ENCODE results near the gene PNMA1. TPM values are rescaled to one million over a fixed set of nuclear protein-coding genes. Genes with fewer than 3 reads are reported as not detected.

PNMA1 gene
- total RNA-seq, 1 experiment from 2014 or later: 24.6 TPM

DNA sequence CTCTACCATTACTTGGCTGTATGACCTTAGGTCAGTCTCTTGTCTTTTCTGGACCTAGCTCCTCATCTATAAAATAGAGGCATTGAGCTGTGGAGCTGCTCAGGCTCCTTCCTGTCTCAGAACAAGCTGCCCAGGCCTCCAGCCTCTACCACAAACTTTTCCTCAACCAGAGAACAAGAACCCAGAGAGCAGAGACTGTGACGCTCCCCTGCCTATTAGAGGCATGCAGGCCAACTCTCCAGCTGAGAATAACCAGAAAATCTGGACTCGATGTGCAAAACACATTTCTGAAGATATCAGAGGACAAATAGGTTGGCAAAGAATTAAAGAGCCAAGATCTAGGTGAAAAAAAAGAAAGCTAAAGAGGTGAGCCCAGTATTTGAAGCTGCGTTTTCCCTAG is 17.8 kb upstream of the PNMA1 start:
- Histone ChIP-seq H3K79me2 (ENCODE audit: insufficient read depth, low read length) (peaks cover 3% of the 10 kb centered on the region; the same call in 1 of the 2 replicates), H3K27me3 (ENCODE audit: insufficient read depth, low read length) (no peaks in the 10 kb centered on the region), H4K20me1 (ENCODE audit: insufficient read depth) (no peaks in the 10 kb centered on the region; the same call in 1 of the 2 replicates), H3K27ac (ENCODE audit: low read depth, low read length) (no peak overlapping the region), H3K9ac (ENCODE audit: low read length) (no peak overlapping the region), H3K4me3 (replicated peaks in 1 of 2; ENCODE audit: low read depth in 1 of 2, low read length in 2 of 2) (no peak overlapping the region), H3K4me1 (ENCODE audit: control insufficient read depth in 1 of 2, insufficient read depth in 2 of 2, low read length in 2 of 2) (peaks cover 3 to 9% of the 10 kb centered on the region in 2 experiments; a peak in 3 of 4 replicates), H3K36me3 (ENCODE audit: control insufficient read depth in 1 of 2, insufficient read depth in 2 of 2, low read length in 2 of 2) (peaks cover 13 to 21% of the 10 kb centered on the region in 2 experiments; a peak in 3 of 4 replicates), H2AFZ (ENCODE audit: low read depth, low read length, poor library complexity, severe bottlenecking) (no peak overlapping the region), H3K9me3 (ENCODE audit: control insufficient read depth in 1 of 2, insufficient read depth in 1 of 2, low read depth in 1 of 2, low read length in 2 of 2) (no peaks in the 10 kb centered on the region), H3K4me2 (ENCODE audit: low read length) (no peak overlapping the region), H3K9me2 (ENCODE audit: insufficient read depth) (no peaks in the 10 kb centered on the region)
- DNase-seq (ENCODE audit: low read depth, low spot score): no peak
- ChIA-PET RAD21 (ENCODE audit: low non-redundant PET in 1 of 2, low total read pairs in 2 of 2, uncharacterized antibody in 2 of 2, unreplicated experiment in 2 of 2) (interaction anchor here in 1 of 2 experiments (0.6 to 0.9 kb wide), 2 partner anchors 28 to 90 kb away, joined by 3 read pairs; a partner anchor contains a TSS), CTCF (interaction anchor here (1.2 to 6.2 kb wide), 5 partner anchors 9 to 138 kb away, joined by 3 to 59 read pairs (median 4); no protein-coding TSS in a partner anchor), POLR2A (interaction anchor here (1.8 kb wide), 1 partner anchor 26 kb away, joined by 4 read pairs; no protein-coding TSS in a partner anchor)
- intact Hi-C loops (cut with micrococcal nuclease): no loop called here
- no TSS peak for BruUV-seq (replicated peaks)
- no peak for ATAC-seq
- TF ChIP-seq, protein P1, sequence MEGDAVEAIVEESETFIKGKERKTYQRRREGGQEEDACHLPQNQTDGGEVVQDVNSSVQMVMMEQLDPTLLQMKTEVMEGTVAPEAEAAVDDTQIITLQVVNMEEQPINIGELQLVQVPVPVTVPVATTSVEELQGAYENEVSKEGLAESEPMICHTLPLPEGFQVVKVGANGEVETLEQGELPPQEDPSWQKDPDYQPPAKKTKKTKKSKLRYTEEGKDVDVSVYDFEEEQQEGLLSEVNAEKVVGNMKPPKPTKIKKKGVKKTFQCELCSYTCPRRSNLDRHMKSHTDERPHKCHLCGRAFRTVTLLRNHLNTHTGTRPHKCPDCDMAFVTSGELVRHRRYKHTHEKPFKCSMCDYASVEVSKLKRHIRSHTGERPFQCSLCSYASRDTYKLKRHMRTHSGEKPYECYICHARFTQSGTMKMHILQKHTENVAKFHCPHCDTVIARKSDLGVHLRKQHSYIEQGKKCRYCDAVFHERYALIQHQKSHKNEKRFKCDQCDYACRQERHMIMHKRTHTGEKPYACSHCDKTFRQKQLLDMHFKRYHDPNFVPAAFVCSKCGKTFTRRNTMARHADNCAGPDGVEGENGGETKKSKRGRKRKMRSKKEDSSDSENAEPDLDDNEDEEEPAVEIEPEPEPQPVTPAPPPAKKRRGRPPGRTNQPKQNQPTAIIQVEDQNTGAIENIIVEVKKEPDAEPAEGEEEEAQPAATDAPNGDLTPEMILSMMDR (IDR thresholded peaks at IDR 0.05 in 2 of 3, conservative IDR thresholded peaks at IDR 0.05 in 1 of 3; ENCODE audit: borderline replicate concordance in 1 of 3, insufficient read depth in 1 of 3, low read depth in 2 of 3, low read length in 2 of 3): no peak
- TF ChIP-seq ZNF274 (IDR thresholded peaks at IDR 0.05; ENCODE audit: low read depth, low read length) (no peak), SP1 (IDR thresholded peaks at IDR 0.05; ENCODE audit: low read depth) (no peak), EZH2 (IDR thresholded peaks at IDR 0.05) (no peak), ELF1 (IDR thresholded peaks at IDR 0.05; ENCODE audit: borderline replicate concordance, low read depth) (no peak), TCF7L2 (IDR thresholded peaks at IDR 0.05; ENCODE audit: borderline replicate concordance, extremely low read depth, insufficient read depth, insufficient read length) (no peak), FOSL1 (IDR thresholded peaks at IDR 0.05; ENCODE audit: low read depth) (no peak), POLR2AphosphoS5 (IDR thresholded peaks at IDR 0.05; ENCODE audit: low read depth, low read length) (no peak), YY1 (IDR thresholded peaks at IDR 0.05; ENCODE audit: extremely low read depth, insufficient replicate concordance, low read depth, low read length) (no peak), JUND (IDR thresholded peaks at IDR 0.05) (no peak), RAD21 (IDR thresholded peaks at IDR 0.05; ENCODE audit: low read depth) (no peak)
- TF ChIP-seq, protein P2, sequence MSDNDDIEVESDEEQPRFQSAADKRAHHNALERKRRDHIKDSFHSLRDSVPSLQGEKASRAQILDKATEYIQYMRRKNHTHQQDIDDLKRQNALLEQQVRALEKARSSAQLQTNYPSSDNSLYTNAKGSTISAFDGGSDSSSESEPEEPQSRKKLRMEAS (IDR thresholded peaks at IDR 0.05): no peak

All from HCT116 (cell line).